Endothelial cell of umbilical vein (primary cell): Measurements from ENCODE around the gene MYORG. TPM values are rescaled to one million over a fixed set of nuclear protein-coding genes. Genes with fewer than 3 reads are reported as not detected.

Experiments used
- BruUV-seq: library from RNA; stranded (reverse); fragments of 400-500 nt; replicated peaks from 2 replicates; lab custom pipeline; 2021; lab: Mats Ljungman, UMichigan
- CTCF ChIA-PET: fragments of 300-600, 350-600 bp; sonication (Branson Sonifier 250); formaldehyde crosslinking; loops from one replicate; lab custom pipeline; 2021; ENCODE audit warnings: antibody characterized with exemption, inconsistent platforms; lab: Charles Lee
- POLR2A ChIA-PET: fragments of 300-600, 350-600 bp; sonication (Branson Sonifier 250); formaldehyde crosslinking; loops from one replicate; lab custom pipeline; 2021; ENCODE audit warnings: antibody characterized with exemption, inconsistent platforms; lab: Charles Lee
- DNase-seq: peaks from one replicate; pipeline ENCODE4 v3.0.0-alpha.2; 2011; ENCODE audit warnings: low read depth, low spot score
- FAIRE-seq: peaks from 2 replicates; lab custom pipeline; 2011; peaks lifted over from hg19 to GRCh38; lab: Jason Lieb, UNC
- H2AFZ ChIP-seq: 2 replicates; pipeline ENCODE4 v1.6.0; 2012; ENCODE audit warnings: low read depth, low read length, control low read depth, inconsistent platforms
- H3K27ac ChIP-seq: 2 replicates; pipeline ENCODE4 v1.5.1; 2011; ENCODE audit warnings: low read depth, mild to moderate bottlenecking, control low read depth, low read length, moderate library complexity; ENCODE audit not compliant: insufficient read depth
- H3K27me3 ChIP-seq, 2 experiments: 2 replicates each; pipeline versions ENCODE4 v1.6.0 to v1.6.1; 2011; ENCODE audit warnings: low read length in 2 of 2, mixed read lengths in 1 of 2; ENCODE audit not compliant: control insufficient read depth in 2 of 2, insufficient read depth in 2 of 2
- H3K36me3 ChIP-seq, 2 experiments: 2 replicates in 1 of 2; 3 replicates in 1 of 2; pipeline ENCODE4 v1.5.1; 2011; ENCODE audit warnings: low read length in 2 of 2, mild to moderate bottlenecking in 1 of 2, moderate library complexity in 1 of 2; ENCODE audit not compliant: control insufficient read depth in 2 of 2, insufficient read depth in 2 of 2; ENCODE audit errors: extremely low read depth in 1 of 2
- H3K4me1 ChIP-seq: 3 replicates; pipeline ENCODE4 v1.5.1; 2011; ENCODE audit warnings: mild to moderate bottlenecking, low read length; ENCODE audit not compliant: control insufficient read depth, insufficient read depth; ENCODE audit errors: extremely low read depth
- H3K4me2 ChIP-seq: 2 replicates; pipeline ENCODE4 v1.6.1; 2011; ENCODE audit warnings: low read length, control low read depth, mixed read lengths; ENCODE audit not compliant: insufficient read depth
- H3K4me3 ChIP-seq, 3 experiments: fragments of 200-600 bp in 1 of 3; sonication (generic), shearing (Covaris generic) in 1 of 3; replicated peaks in 1 of 3; 2 replicates each; pipeline ENCODE4 v1.5.1; 2011 to 2016; ENCODE audit warnings: control low read depth in 3 of 3, low read length in 3 of 3, mild to moderate bottlenecking in 2 of 3, inconsistent platforms in 1 of 3, low read depth in 1 of 3, moderate library complexity in 1 of 3; ENCODE audit not compliant: insufficient read depth in 1 of 3
- H3K79me2 ChIP-seq: 2 replicates; pipeline ENCODE4 v1.6.0; 2012; ENCODE audit warnings: low read length, inconsistent platforms; ENCODE audit not compliant: control insufficient read depth, insufficient read depth
- H3K9ac ChIP-seq: replicated peaks from 2 replicates; pipeline ENCODE3; 2011; ENCODE audit warnings: low read length, control low read depth; ENCODE audit not compliant: insufficient read depth; ENCODE audit errors: extremely low read depth
- H3K9me1 ChIP-seq: replicated peaks from 3 replicates; pipeline ENCODE4 v1.6.0; 2011; ENCODE audit warnings: mild to moderate bottlenecking, low read length; ENCODE audit not compliant: control insufficient read depth, insufficient read depth; ENCODE audit errors: extremely low read depth
- H3K9me3 ChIP-seq: replicated peaks from 2 replicates; pipeline ENCODE4 v1.5.1; 2012; ENCODE audit warnings: low read length, inconsistent platforms; ENCODE audit not compliant: control insufficient read depth, insufficient read depth
- H4K20me1 ChIP-seq: replicated peaks from 2 replicates; pipeline ENCODE3; 2011; ENCODE audit warnings: mild to moderate bottlenecking, low read length; ENCODE audit not compliant: control insufficient read depth, insufficient read depth; ENCODE audit errors: extremely low read depth
- CTCF ChIP-seq, 2 donors: IDR thresholded peaks; 1 replicate in 1 of 2; 2 replicates in 1 of 2; pipeline ENCODE4 v1.5.1; 2011; ENCODE audit warnings: low read length in 2 of 2, mild to moderate bottlenecking in 2 of 2, moderate library complexity in 2 of 2, control low read depth in 1 of 2, inconsistent platforms in 1 of 2, low read depth in 1 of 2; ENCODE audit not compliant: insufficient read depth in 1 of 2; ENCODE audit errors: extremely low read depth in 1 of 2
- EZH2 ChIP-seq: IDR thresholded peaks from 2 replicates; pipeline ENCODE4 v1.6.1; 2012; ENCODE audit warnings: borderline replicate concordance, low read depth, mild to moderate bottlenecking, moderate library complexity, low read length, inconsistent platforms; ENCODE audit not compliant: severe bottlenecking
- FOS ChIP-seq: IDR thresholded peaks from 2 replicates; pipeline ENCODE4 v1.6.1; 2011; ENCODE audit warnings: mild to moderate bottlenecking, low read length, moderate library complexity, borderline replicate concordance; ENCODE audit not compliant: insufficient read depth
- GATA2 ChIP-seq: IDR thresholded peaks from 2 replicates; pipeline ENCODE4 v1.7.0; 2011; ENCODE audit warnings: low read depth, mild to moderate bottlenecking, moderate library complexity, mixed read lengths, low read length; ENCODE audit not compliant: insufficient read length, insufficient read depth
- JUN ChIP-seq: IDR thresholded peaks from 2 replicates; pipeline ENCODE4 v1.6.1; 2011; ENCODE audit warnings: borderline replicate concordance, low read depth; ENCODE audit not compliant: insufficient read length, insufficient read depth
- MYC ChIP-seq: IDR thresholded peaks from one replicate; pipeline ENCODE4 v1.6.1; 2011; ENCODE audit warnings: mild to moderate bottlenecking, low read depth, low read length
- POLR2A ChIP-seq: IDR thresholded peaks from 2 replicates; pipeline ENCODE4 v1.6.1; 2012; ENCODE audit warnings: low read depth, mild to moderate bottlenecking, control low read depth, low read length
- POLR2AphosphoS5 ChIP-seq: IDR thresholded peaks from 2 replicates; pipeline ENCODE4 v1.6.1; 2012; ENCODE audit warnings: low read depth, mild to moderate bottlenecking, control low read depth, low read length, moderate library complexity; ENCODE audit not compliant: insufficient read depth
- dilution Hi-C: fragments of 300-500 bp; cut with MboI; formaldehyde crosslinking; loops from one replicate; pipeline ENCODE4 v1.15.0; 2019; ENCODE audit warnings: low sequenced_read_pairs; ENCODE audit not compliant: extremely low pct_ligation_motif_present
- intact Hi-C: fragments of 100-400 bp; cut with micrococcal nuclease; formaldehyde crosslinking; loops from one replicate; pipeline ENCODE4 v1.10.0; 2022
- polyA plus RNA-seq, 4 experiments: library from polyadenylated mRNA; depleted of rRNA in 3 of 4; stranded (reverse) in 3 of 4; unstranded in 1 of 4; fragments of >200 nt; gene quantifications; 2 replicates each; pipeline versions ENCODE4 v1.2.1 to v1.2.3, GENCODE V29; 2011 to 2012; ENCODE audit warnings: missing spikeins in 1 of 4
- total RNA-seq: library from RNA; stranded (reverse); gene quantifications from 2 replicates; pipeline ENCODE4 v1.2.3, GENCODE V29; 2021
- TF ChIP-seq, protein P1 (sequence below): IDR thresholded peaks from 2 replicates; pipeline ENCODE4 v1.6.1; 2011; ENCODE audit not compliant: insufficient read depth, insufficient read length

MYORG gene
- total and polyA plus RNA-seq, 2 donors (not counting 3 experiments of a cell fraction or from before 2014, with no cell fraction given): 2.8 to 7.0 TPM

DNA sequence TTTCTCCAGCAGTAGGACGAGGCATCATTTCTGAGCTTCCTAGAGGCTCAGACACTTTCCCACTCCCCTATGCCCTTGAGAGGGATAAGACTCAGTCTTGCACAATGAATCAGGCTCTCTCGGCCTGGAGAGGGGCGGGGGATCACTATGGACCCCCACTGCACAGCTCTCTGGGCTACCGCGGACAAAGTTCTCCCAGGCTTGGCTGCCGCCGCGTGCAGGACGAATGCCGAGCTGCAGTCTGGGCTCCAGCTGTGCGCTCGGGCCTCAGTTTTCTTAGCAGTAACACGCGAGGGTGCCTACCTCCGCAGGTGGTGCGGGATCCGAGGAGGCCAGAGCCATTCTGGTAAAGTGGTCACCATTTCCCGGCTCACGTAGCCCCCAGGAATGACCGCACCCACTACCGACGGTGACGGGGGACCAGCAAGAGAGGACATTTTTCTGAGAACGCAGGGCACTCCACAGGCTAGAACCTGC, 3.4 kb upstream of the MYORG start:
- H4K20me1 ChIP-seq: no peaks in the 10 kb centered on the region
- TF ChIP-seq POLR2AphosphoS5: no peak
- TF ChIP-seq POLR2A: no peak
- no peak for TF ChIP-seq EZH2
- TF ChIP-seq JUN: no peak
- TF ChIP-seq GATA2: no peak
- no peak for TF ChIP-seq CTCF (IDR thresholded peaks at IDR 0.05; ENCODE audit: extremely low read depth in 1 of 2, insufficient read depth in 1 of 2, low read depth in 1 of 2, low read length in 2 of 2)
- TF ChIP-seq FOS: no peak
- TF ChIP-seq MYC: no peak
- TF ChIP-seq, protein P1, sequence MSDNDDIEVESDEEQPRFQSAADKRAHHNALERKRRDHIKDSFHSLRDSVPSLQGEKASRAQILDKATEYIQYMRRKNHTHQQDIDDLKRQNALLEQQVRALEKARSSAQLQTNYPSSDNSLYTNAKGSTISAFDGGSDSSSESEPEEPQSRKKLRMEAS: no peak
- H2AFZ ChIP-seq: peak overlapping the region; percentile 33
- no peaks in the 10 kb centered on the region for H3K9me3 ChIP-seq
- no peak overlapping the region for H3K9ac ChIP-seq
- no peak overlapping the region for H3K27ac ChIP-seq
- intact Hi-C loops: no loop called here
- CTCF ChIA-PET: interaction anchor here (0.6 to 9.4 kb wide), 10 partner anchors 24 to 270 kb away, joined by 3 to 152 read pairs (median 8); no protein-coding TSS in a partner anchor
- no peak overlapping the region for H3K4me2 ChIP-seq
- H3K36me3 ChIP-seq: no peaks in the 10 kb centered on the region
- H3K4me3 ChIP-seq: no peak overlapping the region
- FAIRE-seq: no peak
- no peak for DNase-seq
- H3K9me1 ChIP-seq: no peaks in the 10 kb centered on the region
- no TSS peak for BruUV-seq
- H3K4me1 ChIP-seq: peaks cover 11% of the 10 kb centered on the region
- POLR2A ChIA-PET: no interaction called here
- H3K79me2 ChIP-seq: no peaks in the 10 kb centered on the region
- H3K27me3 ChIP-seq: no peaks in the 10 kb centered on the region
- dilution Hi-C loops: no loop called here
